DOHH2 (cell line): ENCODE results near the gene ATXN2.

Experiments
- CTCF ChIP-seq: fragments of 200-600 bp; sonication (generic); IDR thresholded peaks from one replicate; pipeline ENCODE4 v1.5.1; 2014; ENCODE audit warnings: antibody characterized with exemption, mild to moderate bottlenecking, low read depth, low read length; ENCODE audit not compliant: poor library complexity, severe bottlenecking
- EZH2phosphoT487 ChIP-seq: fragments of 200-600 bp; sonication (generic); IDR thresholded peaks from 2 replicates; pipeline ENCODE4 v1.6.1; 2017; ENCODE audit warnings: borderline replicate concordance, mild to moderate bottlenecking, antibody characterized with exemption, low read length, moderate library complexity, mixed read lengths

- TF ChIP-seq CTCF: no peak
- no peak for TF ChIP-seq EZH2phosphoT487
Observed at GRCh38 chr12:111414711-111415252, 184.3 kb downstream of the ATXN2 start.
